GM23338 (cell line): Measurements from ENCODE around the gene ARPP21. TPM values are rescaled to one million over a fixed set of nuclear protein-coding genes. Genes with fewer than 3 reads are reported as not detected.

Experiments used
- ATAC-seq: fragments of 200-7000 bp; cut with Tn5 transposase; 3 replicates; pipeline ENCODE4 v1.9.1; 2020
- DNase-seq: peaks from one replicate; pipeline ENCODE4 v3.0.0-alpha.2; 2015; ENCODE audit warnings: low spot score
- H2AFZ ChIP-seq: fragments of 200-600 bp; sonication (generic); 2 replicates; pipeline ENCODE4 v1.8.0; 2016; ENCODE audit warnings: antibody characterized with exemption, mild to moderate bottlenecking, moderate library complexity
- H3F3A ChIP-seq: fragments of 200-600 bp; sonication (generic); replicated peaks from 2 replicates; pipeline ENCODE4 v1.8.0; 2017; ENCODE audit warnings: antibody characterized with exemption, mixed run types, low read depth
- H3K27ac ChIP-seq: fragments of 200-600 bp; sonication (generic); 2 replicates; pipeline ENCODE4 v1.6.1; 2016; ENCODE audit warnings: low read depth
- H3K27me3 ChIP-seq: fragments of 200-600 bp; sonication (generic); 2 replicates; pipeline ENCODE4 v1.8.0; 2016; ENCODE audit warnings: mild to moderate bottlenecking, mixed run types, moderate library complexity; ENCODE audit not compliant: insufficient read depth
- H3K36me3 ChIP-seq: fragments of 200-600 bp; sonication (generic); 2 replicates; pipeline ENCODE4 v1.8.0; 2016; ENCODE audit warnings: mild to moderate bottlenecking; ENCODE audit not compliant: insufficient read depth
- H3K4me1 ChIP-seq: fragments of 200-600 bp; sonication (generic); 2 replicates; pipeline ENCODE4 v1.8.0; 2016; ENCODE audit warnings: mild to moderate bottlenecking, moderate library complexity; ENCODE audit not compliant: insufficient read depth
- H3K4me2 ChIP-seq: fragments of 200-600 bp; sonication (generic); 2 replicates; pipeline ENCODE4 v1.7.1; 2017; ENCODE audit warnings: mixed run types
- H3K4me3 ChIP-seq: fragments of 200-600 bp; sonication (generic); 2 replicates; pipeline ENCODE4 v1.6.1; 2016; ENCODE audit warnings: mixed run types
- H3K79me2 ChIP-seq: fragments of 200-600 bp; sonication (generic); replicated peaks from 2 replicates; pipeline ENCODE4 v1.8.0; 2017; ENCODE audit warnings: mild to moderate bottlenecking; ENCODE audit not compliant: insufficient read depth
- H3K9me2 ChIP-seq: fragments of 200-600 bp; sonication (generic); 2 replicates; pipeline ENCODE4 v1.8.0; 2017; ENCODE audit not compliant: insufficient read depth
- H4K20me1 ChIP-seq: fragments of 200-600 bp; sonication (generic); replicated peaks from 2 replicates; pipeline ENCODE4 v1.8.0; 2017; ENCODE audit warnings: mild to moderate bottlenecking; ENCODE audit not compliant: insufficient read depth
- H3K27ac Mint-ChIP-seq: 2 replicates; pipeline ENCODE4 v1.8.0; 2020; ENCODE audit warnings: inconsistent platforms, mild to moderate bottlenecking, moderate library complexity, mixed read lengths
- H3K27me3 Mint-ChIP-seq: 3 replicates; pipeline ENCODE4 v1.8.0; 2022; ENCODE audit warnings: low read depth, mild to moderate bottlenecking, moderate library complexity, mixed read lengths, inconsistent platforms; ENCODE audit not compliant: insufficient read depth, poor library complexity
- H3K36me3 Mint-ChIP-seq: 3 replicates; pipeline ENCODE4 v1.8.0; 2021; ENCODE audit warnings: low read depth, mild to moderate bottlenecking, inconsistent platforms, moderate library complexity, mixed read lengths
- H3K4me1 Mint-ChIP-seq: 3 replicates; pipeline ENCODE4 v1.8.0; 2020; ENCODE audit warnings: mild to moderate bottlenecking, inconsistent platforms, mixed read lengths
- H3K4me3 Mint-ChIP-seq: 3 replicates; pipeline ENCODE4 v1.8.0; 2021; ENCODE audit warnings: moderate library complexity, mild to moderate bottlenecking, inconsistent platforms, mixed read lengths
- H3K9me3 Mint-ChIP-seq: 3 replicates; pipeline ENCODE4 v1.8.0; 2020; ENCODE audit warnings: moderate library complexity, mild to moderate bottlenecking, inconsistent platforms, mixed read lengths
- CREB1 ChIP-seq: fragments of 250-450 bp; sonication (Bioruptor Pico); IDR thresholded peaks from 2 replicates; pipeline ENCODE4 v1.5.0; 2020; ENCODE audit warnings: low read depth, mild to moderate bottlenecking, moderate library complexity
- CTCF ChIP-seq, 2 experiments: fragments of 200-600 bp in 1 of 2; sonication (generic) in 1 of 2; conservative IDR thresholded peaks; 2 replicates each; pipeline versions ENCODE4 v1.5.1 to v1.6.1; 2016 to 2017; ENCODE audit warnings: antibody characterized with exemption in 2 of 2, low read depth in 2 of 2, mild to moderate bottlenecking in 2 of 2, moderate library complexity in 1 of 2
- ETS1 ChIP-seq: IDR thresholded peaks from 2 replicates; pipeline ENCODE4 v1.6.1; 2016; ENCODE audit warnings: antibody characterized with exemption
- EZH2 ChIP-seq: fragments of 200-600 bp; sonication (generic); IDR thresholded peaks from one replicate; pipeline ENCODE4 v1.8.0; 2017; ENCODE audit warnings: antibody characterized with exemption, mild to moderate bottlenecking, low read depth; ENCODE audit not compliant: unreplicated experiment
- EZH2phosphoT487 ChIP-seq: fragments of 200-600 bp; sonication (generic); IDR thresholded peaks from one replicate; pipeline ENCODE4 v1.8.1; 2018; ENCODE audit warnings: antibody characterized with exemption; ENCODE audit not compliant: unreplicated experiment
- NANOG ChIP-seq: IDR thresholded peaks from 2 replicates; pipeline ENCODE4 v1.6.1; 2016; ENCODE audit warnings: antibody characterized with exemption, borderline replicate concordance
- POLR2AphosphoS5 ChIP-seq: IDR thresholded peaks from 2 replicates; pipeline ENCODE4 v1.6.1; 2016; ENCODE audit warnings: antibody characterized with exemption, low read depth
- STAT1 ChIP-seq: IDR thresholded peaks from one replicate; pipeline ENCODE4 v1.6.1; 2016; ENCODE audit warnings: antibody characterized with exemption; ENCODE audit not compliant: unreplicated experiment
- ZNF331 ChIP-seq: fragments of 250-450 bp; sonication (Bioruptor Pico); IDR thresholded peaks from 2 replicates; pipeline ENCODE4 v1.5.0; 2020; ENCODE audit warnings: low read depth, mild to moderate bottlenecking, moderate library complexity
- ZNF462 ChIP-seq: fragments of 250-450 bp; sonication (Bioruptor Pico); IDR thresholded peaks from 2 replicates; pipeline ENCODE4 v1.5.0; 2020; ENCODE audit warnings: mild to moderate bottlenecking, moderate library complexity
- polyA plus RNA-seq: library from polyadenylated mRNA; unstranded; fragments of >200 nt; fragmentation: Nextera tagmentation; extraction: Ambion mirVana; gene quantifications from 2 replicates; pipeline ENCODE4 v1.2.1, GENCODE V29; 2016
- total RNA-seq: library from RNA; depleted of rRNA; stranded (reverse); fragments of >200 nt; shearing (Covaris generic); gene quantifications from 2 replicates; pipeline ENCODE4 v1.2.3, GENCODE V29; 2014

ARPP21 gene
- total and polyA plus RNA-seq, 2 experiments from 2014 or later: not detected

- H3K36me3 Mint-ChIP-seq: no peaks in the 10 kb centered on the region
- no peaks in the 10 kb centered on the region; the same call in 1 of the 2 replicates for H3K9me2 ChIP-seq
- no peak for TF ChIP-seq EZH2phosphoT487
- TF ChIP-seq ETS1: no peak
- TF ChIP-seq CREB1 (CRISPR knock-in tag): no peak
- TF ChIP-seq CTCF (conservative IDR thresholded peaks at IDR 0.05; ENCODE audit: low read depth in 2 of 2): no peak
- TF ChIP-seq EZH2: no peak
- no peak for TF ChIP-seq ZNF462 (CRISPR knock-in tag)
- no peak for TF ChIP-seq POLR2AphosphoS5
- TF ChIP-seq ZNF331: no peak
- TF ChIP-seq STAT1: no peak
- TF ChIP-seq NANOG: no peak
- H3K27ac ChIP-seq: no peak overlapping the region
- ATAC-seq: no peak
- H3K4me1 ChIP-seq: no peaks in the 10 kb centered on the region
- no peak overlapping the region for H3K4me3 ChIP-seq
- H3K9me3 Mint-ChIP-seq: no peaks in the 10 kb centered on the region
- H3K27ac Mint-ChIP-seq: no peak overlapping the region
- H3K36me3 ChIP-seq: no peaks in the 10 kb centered on the region
- no peak overlapping the region for H2AFZ ChIP-seq
- H4K20me1 ChIP-seq: no peaks in the 10 kb centered on the region
- DNase-seq: no peak
- H3K27me3 ChIP-seq: no peaks in the 10 kb centered on the region
- no peaks in the 10 kb centered on the region for H3F3A ChIP-seq
- peaks cover 6% of the 10 kb centered on the region for H3K4me1 Mint-ChIP-seq
- H3K79me2 ChIP-seq: no peaks in the 10 kb centered on the region
- no peaks in the 10 kb centered on the region for H3K27me3 Mint-ChIP-seq
- H3K4me3 Mint-ChIP-seq: no peak overlapping the region
- H3K4me2 ChIP-seq: no peak overlapping the region
Observed at GRCh38 chr3:35781558-35781957, 142.2 kb downstream of the ARPP21 start.
